ENCODE results near the gene LDLRAD4.

DNA sequence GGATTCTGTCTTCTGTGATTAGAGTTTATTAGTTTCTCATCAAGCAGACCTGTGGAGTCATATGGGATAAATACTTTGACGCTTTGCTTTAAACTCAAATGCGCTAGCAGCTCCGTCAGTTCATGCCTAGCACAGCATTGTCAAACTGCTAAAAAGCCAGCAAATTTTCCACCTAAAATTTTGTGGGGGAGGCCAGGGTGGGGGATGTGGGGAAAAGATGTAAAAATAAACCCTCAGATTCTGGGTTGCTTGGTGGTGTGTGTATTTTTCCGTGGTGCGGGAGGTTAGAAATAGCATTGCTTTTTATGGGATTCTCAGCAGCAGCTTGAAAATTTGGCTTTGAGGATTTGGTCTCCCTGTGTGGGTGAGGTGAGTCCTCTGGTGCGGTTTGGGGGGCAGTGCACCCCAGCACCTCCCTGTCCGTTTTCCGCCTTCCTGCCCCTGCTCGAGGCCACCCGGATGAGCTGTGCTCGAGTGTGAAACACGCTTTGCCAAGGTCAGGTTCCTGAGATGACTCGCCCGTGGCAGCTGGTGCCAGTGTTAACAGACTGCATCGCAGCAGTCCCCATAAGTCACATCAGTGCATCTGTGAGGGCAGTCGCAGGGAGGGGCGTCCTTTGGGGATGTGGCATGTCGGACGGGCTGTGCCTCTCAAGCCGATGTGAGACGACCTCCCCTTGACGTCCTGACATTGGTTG is 65.9 kb downstream of the LDLRAD4 start:
- TF ChIP-seq, protein P1, sequence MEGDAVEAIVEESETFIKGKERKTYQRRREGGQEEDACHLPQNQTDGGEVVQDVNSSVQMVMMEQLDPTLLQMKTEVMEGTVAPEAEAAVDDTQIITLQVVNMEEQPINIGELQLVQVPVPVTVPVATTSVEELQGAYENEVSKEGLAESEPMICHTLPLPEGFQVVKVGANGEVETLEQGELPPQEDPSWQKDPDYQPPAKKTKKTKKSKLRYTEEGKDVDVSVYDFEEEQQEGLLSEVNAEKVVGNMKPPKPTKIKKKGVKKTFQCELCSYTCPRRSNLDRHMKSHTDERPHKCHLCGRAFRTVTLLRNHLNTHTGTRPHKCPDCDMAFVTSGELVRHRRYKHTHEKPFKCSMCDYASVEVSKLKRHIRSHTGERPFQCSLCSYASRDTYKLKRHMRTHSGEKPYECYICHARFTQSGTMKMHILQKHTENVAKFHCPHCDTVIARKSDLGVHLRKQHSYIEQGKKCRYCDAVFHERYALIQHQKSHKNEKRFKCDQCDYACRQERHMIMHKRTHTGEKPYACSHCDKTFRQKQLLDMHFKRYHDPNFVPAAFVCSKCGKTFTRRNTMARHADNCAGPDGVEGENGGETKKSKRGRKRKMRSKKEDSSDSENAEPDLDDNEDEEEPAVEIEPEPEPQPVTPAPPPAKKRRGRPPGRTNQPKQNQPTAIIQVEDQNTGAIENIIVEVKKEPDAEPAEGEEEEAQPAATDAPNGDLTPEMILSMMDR (conservative IDR thresholded peaks at IDR 0.05; ENCODE audit: low read depth in 2 of 2), result no peak
- TF ChIP-seq POLR2AphosphoS5 (IDR thresholded peaks at IDR 0.05; ENCODE audit: low read depth) (no peak), EZH2 (IDR thresholded peaks at IDR 0.05; ENCODE audit: low read depth, unreplicated experiment) (no peak), EZH2phosphoT487 (IDR thresholded peaks at IDR 0.05; ENCODE audit: unreplicated experiment) (no peak), ZNF331 (CRISPR knock-in tag; IDR thresholded peaks at IDR 0.05; ENCODE audit: low read depth) (no peak), CREB1 (CRISPR knock-in tag; IDR thresholded peaks at IDR 0.05; ENCODE audit: low read depth) (no peak), ZNF462 (CRISPR knock-in tag; IDR thresholded peaks at IDR 0.05) (no peak), STAT1 (IDR thresholded peaks at IDR 0.05; ENCODE audit: unreplicated experiment) (no peak), NANOG (IDR thresholded peaks at IDR 0.05; ENCODE audit: borderline replicate concordance) (no peak), ZNF114 (CRISPR knock-in tag; IDR thresholded peaks at IDR 0.05) (no peak)
- TF ChIP-seq, protein P2, sequence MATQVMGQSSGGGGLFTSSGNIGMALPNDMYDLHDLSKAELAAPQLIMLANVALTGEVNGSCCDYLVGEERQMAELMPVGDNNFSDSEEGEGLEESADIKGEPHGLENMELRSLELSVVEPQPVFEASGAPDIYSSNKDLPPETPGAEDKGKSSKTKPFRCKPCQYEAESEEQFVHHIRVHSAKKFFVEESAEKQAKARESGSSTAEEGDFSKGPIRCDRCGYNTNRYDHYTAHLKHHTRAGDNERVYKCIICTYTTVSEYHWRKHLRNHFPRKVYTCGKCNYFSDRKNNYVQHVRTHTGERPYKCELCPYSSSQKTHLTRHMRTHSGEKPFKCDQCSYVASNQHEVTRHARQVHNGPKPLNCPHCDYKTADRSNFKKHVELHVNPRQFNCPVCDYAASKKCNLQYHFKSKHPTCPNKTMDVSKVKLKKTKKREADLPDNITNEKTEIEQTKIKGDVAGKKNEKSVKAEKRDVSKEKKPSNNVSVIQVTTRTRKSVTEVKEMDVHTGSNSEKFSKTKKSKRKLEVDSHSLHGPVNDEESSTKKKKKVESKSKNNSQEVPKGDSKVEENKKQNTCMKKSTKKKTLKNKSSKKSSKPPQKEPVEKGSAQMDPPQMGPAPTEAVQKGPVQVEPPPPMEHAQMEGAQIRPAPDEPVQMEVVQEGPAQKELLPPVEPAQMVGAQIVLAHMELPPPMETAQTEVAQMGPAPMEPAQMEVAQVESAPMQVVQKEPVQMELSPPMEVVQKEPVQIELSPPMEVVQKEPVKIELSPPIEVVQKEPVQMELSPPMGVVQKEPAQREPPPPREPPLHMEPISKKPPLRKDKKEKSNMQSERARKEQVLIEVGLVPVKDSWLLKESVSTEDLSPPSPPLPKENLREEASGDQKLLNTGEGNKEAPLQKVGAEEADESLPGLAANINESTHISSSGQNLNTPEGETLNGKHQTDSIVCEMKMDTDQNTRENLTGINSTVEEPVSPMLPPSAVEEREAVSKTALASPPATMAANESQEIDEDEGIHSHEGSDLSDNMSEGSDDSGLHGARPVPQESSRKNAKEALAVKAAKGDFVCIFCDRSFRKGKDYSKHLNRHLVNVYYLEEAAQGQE (IDR thresholded peaks at IDR 0.05; ENCODE audit: unreplicated experiment), result no peak

All from GM23338 (cell line).